WTC11 (cell line): ENCODE measurements around the gene SLC30A3. TPM values are rescaled to one million over a fixed set of nuclear protein-coding genes. Genes with fewer than 3 reads are reported as not detected.

Source experiments
- ATAC-seq: fragments of 200-7000 bp; cut with Tn5 transposase; 2 replicates; pipeline ENCODE4 v1.10.0; 2021; ENCODE audit warnings: mild to moderate bottlenecking, moderate library complexity
- CTCF ChIA-PET: fragments of 300-600 bp; sonication (Branson Sonifier 250); formaldehyde crosslinking; loops from one replicate; lab custom pipeline; 2021; ENCODE audit warnings: antibody characterized with exemption; lab: Charles Lee
- POLR2A ChIA-PET: fragments of 350-600 bp; sonication (Branson Sonifier 250); formaldehyde crosslinking; loops from one replicate; lab custom pipeline; 2021; ENCODE audit warnings: antibody characterized with exemption; lab: Charles Lee
- DNase-seq: peaks from one replicate; pipeline ENCODE4 v3.0.0; 2021; ENCODE audit warnings: low spot score
- H3K27ac Mint-ChIP-seq: 2 replicates; pipeline ENCODE4 v1.8.0; 2021; ENCODE audit warnings: mixed read lengths
- H3K27me3 Mint-ChIP-seq: 2 replicates; pipeline ENCODE4 v1.8.0; 2021; ENCODE audit warnings: low read depth, mild to moderate bottlenecking, moderate library complexity, mixed read lengths
- H3K36me3 Mint-ChIP-seq: 2 replicates; pipeline ENCODE4 v1.8.0; 2021; ENCODE audit warnings: mixed read lengths
- H3K4me1 Mint-ChIP-seq: 2 replicates; pipeline ENCODE4 v1.8.0; 2022; ENCODE audit warnings: mixed read lengths
- H3K4me3 Mint-ChIP-seq: 2 replicates; pipeline ENCODE4 v1.8.0; 2021; ENCODE audit warnings: mild to moderate bottlenecking, moderate library complexity, mixed read lengths
- H3K9me3 Mint-ChIP-seq: 2 replicates; pipeline ENCODE4 v1.8.0; 2021; ENCODE audit warnings: mixed read lengths
- ELF4 ChIP-seq: sonication (generic); formaldehyde crosslinking; IDR thresholded peaks from 2 replicates; pipeline ENCODE4 v1.8.1; 2022; ENCODE audit warnings: low read depth, mild to moderate bottlenecking, moderate library complexity, missing genetic modification reagents
- EMX1 ChIP-seq: fragments of 250-450 bp; sonication (Bioruptor Pico); IDR thresholded peaks from 2 replicates; pipeline ENCODE4 v1.8.0; 2021; ENCODE audit warnings: mild to moderate bottlenecking
- ESRRA ChIP-seq: sonication (generic); formaldehyde crosslinking; IDR thresholded peaks from 2 replicates; pipeline ENCODE4 v1.8.1; 2022; ENCODE audit warnings: mild to moderate bottlenecking, missing genetic modification reagents, borderline replicate concordance
- ETV6 ChIP-seq: sonication (generic); formaldehyde crosslinking; IDR thresholded peaks from 2 replicates; pipeline ENCODE4 v1.8.1; 2022; ENCODE audit warnings: mild to moderate bottlenecking, missing genetic modification reagents
- FOXK1 ChIP-seq: sonication (generic); formaldehyde crosslinking; IDR thresholded peaks from 2 replicates; pipeline ENCODE4 v1.8.0; 2022; ENCODE audit warnings: mild to moderate bottlenecking, moderate library complexity, missing genetic modification reagents
- GABPB1 ChIP-seq: sonication (generic); formaldehyde crosslinking; IDR thresholded peaks from 2 replicates; pipeline ENCODE4 v1.8.1; 2023; ENCODE audit warnings: mild to moderate bottlenecking, missing genetic modification reagents
- GRHL2 ChIP-seq: fragments of 250-450 bp; sonication (Bioruptor Pico); IDR thresholded peaks from 2 replicates; pipeline ENCODE4 v1.8.0; 2022; ENCODE audit warnings: mild to moderate bottlenecking, moderate library complexity; ENCODE audit not compliant: insufficient replicate concordance, severe bottlenecking
- GTF2I ChIP-seq: fragments of 250-450 bp; sonication (Bioruptor Pico); conservative IDR thresholded peaks from 2 replicates; pipeline ENCODE4 v1.4.0; 2021; ENCODE audit warnings: mild to moderate bottlenecking
- HMGA2 ChIP-seq: fragments of 250-450 bp; sonication (Bioruptor Pico); IDR thresholded peaks from 2 replicates; pipeline ENCODE4 v1.4.0; 2021; ENCODE audit warnings: mild to moderate bottlenecking, moderate library complexity
- IRF2 ChIP-seq: sonication (generic); formaldehyde crosslinking; IDR thresholded peaks from 2 replicates; pipeline ENCODE4 v1.8.0; 2022; ENCODE audit warnings: low read depth, missing genetic modification reagents, borderline replicate concordance
- KAT7 ChIP-seq: sonication (generic); formaldehyde crosslinking; IDR thresholded peaks from 2 replicates; pipeline ENCODE4 v1.8.1; 2023; ENCODE audit warnings: missing genetic modification reagents, mild to moderate bottlenecking, borderline replicate concordance
- NFATC4 ChIP-seq: fragments of 250-450 bp; sonication (Bioruptor Pico); IDR thresholded peaks from 2 replicates; pipeline ENCODE4 v1.9.0; 2021; ENCODE audit warnings: mild to moderate bottlenecking
- NFYB ChIP-seq: sonication (generic); formaldehyde crosslinking; conservative IDR thresholded peaks from 2 replicates; pipeline ENCODE4 v1.8.0; 2022; ENCODE audit warnings: low read depth, missing genetic modification reagents
- NR3C1 ChIP-seq: sonication (generic); formaldehyde crosslinking; conservative IDR thresholded peaks from 2 replicates; pipeline ENCODE4 v1.8.1; 2023; ENCODE audit warnings: low read depth, mild to moderate bottlenecking, missing genetic modification reagents
- SP1 ChIP-seq: sonication (generic); formaldehyde crosslinking; conservative IDR thresholded peaks from 2 replicates; pipeline ENCODE4 v1.8.1; 2022; ENCODE audit warnings: missing genetic modification reagents
- TCF7 ChIP-seq: sonication (generic); formaldehyde crosslinking; IDR thresholded peaks from 2 replicates; pipeline ENCODE4 v1.8.0; 2022; ENCODE audit warnings: mild to moderate bottlenecking, low read depth, missing genetic modification reagents, moderate library complexity
- ZBTB21 ChIP-seq: sonication (generic); formaldehyde crosslinking; IDR thresholded peaks from 2 replicates; pipeline ENCODE4 v1.8.1; 2023; ENCODE audit warnings: mild to moderate bottlenecking, missing genetic modification reagents, borderline replicate concordance
- ZNF121 ChIP-seq: sonication (generic); formaldehyde crosslinking; IDR thresholded peaks from 2 replicates; pipeline ENCODE4 v1.8.0; 2023; ENCODE audit warnings: missing genetic modification reagents
- ZNF396 ChIP-seq: fragments of 250-450 bp; sonication (Bioruptor Pico); IDR thresholded peaks from 2 replicates; pipeline ENCODE4 v1.8.0; 2021; ENCODE audit warnings: mild to moderate bottlenecking, moderate library complexity, borderline replicate concordance
- ZNF423 ChIP-seq: fragments of 250-450 bp; sonication (Bioruptor Pico); IDR thresholded peaks from 2 replicates; pipeline ENCODE4 v2.1.2; 2022; ENCODE audit warnings: mild to moderate bottlenecking, moderate library complexity
- total RNA-seq: library from RNA; stranded (reverse); gene quantifications from 3 replicates; pipeline ENCODE4 v1.2.3, GENCODE V29; 2021
- TF ChIP-seq, protein P1 (sequence below): sonication (generic); formaldehyde crosslinking; conservative IDR thresholded peaks from 2 replicates; pipeline ENCODE4 v1.8.1; 2022; ENCODE audit warnings: mild to moderate bottlenecking, missing genetic modification reagents
- TF ChIP-seq, protein P2 (sequence below): sonication (generic); formaldehyde crosslinking; IDR thresholded peaks from 2 replicates; pipeline ENCODE4 v1.8.0; 2023; ENCODE audit warnings: missing genetic modification reagents, mild to moderate bottlenecking, borderline replicate concordance
- TF ChIP-seq, protein P3 (sequence below): sonication (generic); formaldehyde crosslinking; IDR thresholded peaks from 2 replicates; pipeline ENCODE4 v1.8.0; 2022; ENCODE audit warnings: missing genetic modification reagents
- TF ChIP-seq, protein P4 (sequence below): sonication (generic); formaldehyde crosslinking; IDR thresholded peaks from 2 replicates; pipeline ENCODE4 v1.8.1; 2023; ENCODE audit warnings: mild to moderate bottlenecking, moderate library complexity, missing genetic modification reagents
- TF ChIP-seq, protein P5 (sequence below): fragments of 250-450 bp; sonication (Bioruptor Pico); IDR thresholded peaks from 2 replicates; pipeline ENCODE4 v1.9.0; 2021; ENCODE audit warnings: mild to moderate bottlenecking
- TF ChIP-seq, protein P6 (sequence below): sonication (generic); formaldehyde crosslinking; IDR thresholded peaks from 2 replicates; pipeline ENCODE4 v1.8.0; 2023; ENCODE audit warnings: missing genetic modification reagents

The SLC30A3 gene
- total RNA-seq, 1 experiment from 2014 or later = 8.9 TPM

DNA sequence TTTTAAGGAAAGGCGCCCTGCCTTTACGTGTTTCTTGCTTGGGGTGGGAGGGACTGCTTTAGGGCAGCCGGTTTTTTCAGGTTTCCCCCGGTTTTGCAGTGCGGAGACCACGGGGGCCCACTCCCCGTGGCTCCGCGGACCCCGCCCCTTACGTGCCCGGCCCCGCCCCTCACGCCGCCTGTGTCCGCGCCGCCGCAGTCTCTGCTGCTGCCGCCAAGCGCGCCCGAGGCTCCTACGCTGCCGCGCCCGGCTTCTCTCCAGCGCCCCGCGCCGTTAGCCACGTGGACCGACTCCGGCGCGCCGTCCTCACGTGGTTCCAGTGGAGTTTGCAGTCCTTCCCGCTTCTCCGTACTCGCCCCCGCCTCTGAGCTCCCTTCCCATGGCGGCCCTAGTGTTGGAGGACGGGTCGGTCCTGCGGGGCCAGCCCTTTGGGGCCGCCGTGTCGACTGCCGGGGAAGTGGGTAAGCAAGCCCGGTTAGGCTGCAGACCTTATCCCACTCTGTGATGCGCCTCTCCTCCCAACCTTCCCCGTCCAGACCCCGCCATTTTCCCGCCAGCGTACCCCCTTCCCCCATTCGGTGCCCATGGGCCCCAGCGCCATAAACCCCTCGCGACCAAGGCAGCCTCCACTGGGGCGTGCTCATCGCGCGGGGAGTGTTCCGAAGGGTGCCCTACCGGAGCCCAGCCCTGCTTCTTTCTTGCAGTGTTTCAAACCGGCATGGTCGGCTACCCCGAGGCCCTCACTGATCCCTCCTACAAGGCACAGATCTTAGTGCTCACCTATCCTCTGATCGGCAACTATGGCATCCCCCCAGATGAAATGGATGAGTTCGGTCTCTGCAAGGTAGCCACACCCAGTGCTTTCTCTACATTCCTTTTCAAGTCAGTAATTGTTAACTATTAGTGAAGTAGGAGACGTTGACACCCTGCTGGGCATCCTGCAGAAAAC is 45.4 kb downstream of the SLC30A3 start, which contains the start of gene CAD:
Gene CAD, plus strand, starts transcription at position 197 of the 949 bp plus-strand sequence. Its CDS starts 183 bp downstream, at position 380.
- Mint-ChIP-seq H3K4me1 (peaks cover 30% of the 10 kb centered on the region), H3K27me3 (no peaks in the 10 kb centered on the region), H3K4me3 (peak within 1 kb of the TSS; percentile 90), H3K9me3 (no peaks in the 10 kb centered on the region), H3K36me3 (peaks cover 43% of the 10 kb centered on the region), H3K27ac (peak within 1 kb of the TSS; percentile 98)
- ChIA-PET POLR2A (interaction anchor here (0.8 to 1.5 kb wide), 4 partner anchors 9 to 139 kb away, joined by 3 to 5 read pairs (median 3); partner anchors contain the start of genes GTF3C2 and PREB), CTCF (interaction anchor here (1.5 kb wide), 2 partner anchors 48 to 84 kb away, joined by 3 to 5 read pairs; no protein-coding TSS in a partner anchor)
- DNase-seq (peak; percentile 90), ATAC-seq (peak; percentile 80)
- no peak for TF ChIP-seq IRF2 (CRISPR knock-in tag)
- peak; percentile 80 for TF ChIP-seq ZBTB21 (CRISPR knock-in tag)
- TF ChIP-seq GABPB1 (CRISPR knock-in tag) = no peak
- TF ChIP-seq FOXK1 (CRISPR knock-in tag) = peak; percentile 80; the same call in 1 of the 2 replicates
- peak; percentile 93 for TF ChIP-seq ESRRA (CRISPR knock-in tag)
- peak; percentile 86 for TF ChIP-seq SP1 (CRISPR knock-in tag)
- TF ChIP-seq, protein P1, sequence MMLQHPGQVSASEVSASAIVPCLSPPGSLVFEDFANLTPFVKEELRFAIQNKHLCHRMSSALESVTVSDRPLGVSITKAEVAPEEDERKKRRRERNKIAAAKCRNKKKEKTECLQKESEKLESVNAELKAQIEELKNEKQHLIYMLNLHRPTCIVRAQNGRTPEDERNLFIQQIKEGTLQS (CRISPR knock-in tag) = no peak
- 0 out of 2 replicates have a peak, but pooled peaks have one; percentile 54 for TF ChIP-seq TCF7 (CRISPR knock-in tag)
- 0 out of 2 replicates have a peak, but pooled peaks have one; percentile 26 for TF ChIP-seq ELF4 (CRISPR knock-in tag)
- TF ChIP-seq ZNF121 (CRISPR knock-in tag) = peak; percentile 16; the same call in 1 of the 2 replicates
- TF ChIP-seq, protein P2, sequence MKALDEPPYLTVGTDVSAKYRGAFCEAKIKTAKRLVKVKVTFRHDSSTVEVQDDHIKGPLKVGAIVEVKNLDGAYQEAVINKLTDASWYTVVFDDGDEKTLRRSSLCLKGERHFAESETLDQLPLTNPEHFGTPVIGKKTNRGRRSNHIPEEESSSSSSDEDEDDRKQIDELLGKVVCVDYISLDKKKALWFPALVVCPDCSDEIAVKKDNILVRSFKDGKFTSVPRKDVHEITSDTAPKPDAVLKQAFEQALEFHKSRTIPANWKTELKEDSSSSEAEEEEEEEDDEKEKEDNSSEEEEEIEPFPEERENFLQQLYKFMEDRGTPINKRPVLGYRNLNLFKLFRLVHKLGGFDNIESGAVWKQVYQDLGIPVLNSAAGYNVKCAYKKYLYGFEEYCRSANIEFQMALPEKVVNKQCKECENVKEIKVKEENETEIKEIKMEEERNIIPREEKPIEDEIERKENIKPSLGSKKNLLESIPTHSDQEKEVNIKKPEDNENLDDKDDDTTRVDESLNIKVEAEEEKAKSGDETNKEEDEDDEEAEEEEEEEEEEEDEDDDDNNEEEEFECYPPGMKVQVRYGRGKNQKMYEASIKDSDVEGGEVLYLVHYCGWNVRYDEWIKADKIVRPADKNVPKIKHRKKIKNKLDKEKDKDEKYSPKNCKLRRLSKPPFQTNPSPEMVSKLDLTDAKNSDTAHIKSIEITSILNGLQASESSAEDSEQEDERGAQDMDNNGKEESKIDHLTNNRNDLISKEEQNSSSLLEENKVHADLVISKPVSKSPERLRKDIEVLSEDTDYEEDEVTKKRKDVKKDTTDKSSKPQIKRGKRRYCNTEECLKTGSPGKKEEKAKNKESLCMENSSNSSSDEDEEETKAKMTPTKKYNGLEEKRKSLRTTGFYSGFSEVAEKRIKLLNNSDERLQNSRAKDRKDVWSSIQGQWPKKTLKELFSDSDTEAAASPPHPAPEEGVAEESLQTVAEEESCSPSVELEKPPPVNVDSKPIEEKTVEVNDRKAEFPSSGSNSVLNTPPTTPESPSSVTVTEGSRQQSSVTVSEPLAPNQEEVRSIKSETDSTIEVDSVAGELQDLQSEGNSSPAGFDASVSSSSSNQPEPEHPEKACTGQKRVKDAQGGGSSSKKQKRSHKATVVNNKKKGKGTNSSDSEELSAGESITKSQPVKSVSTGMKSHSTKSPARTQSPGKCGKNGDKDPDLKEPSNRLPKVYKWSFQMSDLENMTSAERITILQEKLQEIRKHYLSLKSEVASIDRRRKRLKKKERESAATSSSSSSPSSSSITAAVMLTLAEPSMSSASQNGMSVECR = peak; percentile 96
- TF ChIP-seq, protein P3, sequence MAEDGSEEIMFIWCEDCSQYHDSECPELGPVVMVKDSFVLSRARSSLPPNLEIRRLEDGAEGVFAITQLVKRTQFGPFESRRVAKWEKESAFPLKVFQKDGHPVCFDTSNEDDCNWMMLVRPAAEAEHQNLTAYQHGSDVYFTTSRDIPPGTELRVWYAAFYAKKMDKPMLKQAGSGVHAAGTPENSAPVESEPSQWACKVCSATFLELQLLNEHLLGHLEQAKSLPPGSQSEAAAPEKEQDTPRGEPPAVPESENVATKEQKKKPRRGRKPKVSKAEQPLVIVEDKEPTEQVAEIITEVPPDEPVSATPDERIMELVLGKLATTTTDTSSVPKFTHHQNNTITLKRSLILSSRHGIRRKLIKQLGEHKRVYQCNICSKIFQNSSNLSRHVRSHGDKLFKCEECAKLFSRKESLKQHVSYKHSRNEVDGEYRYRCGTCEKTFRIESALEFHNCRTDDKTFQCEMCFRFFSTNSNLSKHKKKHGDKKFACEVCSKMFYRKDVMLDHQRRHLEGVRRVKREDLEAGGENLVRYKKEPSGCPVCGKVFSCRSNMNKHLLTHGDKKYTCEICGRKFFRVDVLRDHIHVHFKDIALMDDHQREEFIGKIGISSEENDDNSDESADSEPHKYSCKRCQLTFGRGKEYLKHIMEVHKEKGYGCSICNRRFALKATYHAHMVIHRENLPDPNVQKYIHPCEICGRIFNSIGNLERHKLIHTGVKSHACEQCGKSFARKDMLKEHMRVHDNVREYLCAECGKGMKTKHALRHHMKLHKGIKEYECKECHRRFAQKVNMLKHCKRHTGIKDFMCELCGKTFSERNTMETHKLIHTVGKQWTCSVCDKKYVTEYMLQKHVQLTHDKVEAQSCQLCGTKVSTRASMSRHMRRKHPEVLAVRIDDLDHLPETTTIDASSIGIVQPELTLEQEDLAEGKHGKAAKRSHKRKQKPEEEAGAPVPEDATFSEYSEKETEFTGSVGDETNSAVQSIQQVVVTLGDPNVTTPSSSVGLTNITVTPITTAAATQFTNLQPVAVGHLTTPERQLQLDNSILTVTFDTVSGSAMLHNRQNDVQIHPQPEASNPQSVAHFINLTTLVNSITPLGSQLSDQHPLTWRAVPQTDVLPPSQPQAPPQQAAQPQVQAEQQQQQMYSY (CRISPR knock-in tag) = 0 out of 2 replicates have a peak, but pooled peaks have one; percentile 28
- no peak for TF ChIP-seq HMGA2 (CRISPR knock-in tag)
- peak; percentile 93 for TF ChIP-seq KAT7 (CRISPR knock-in tag)
- TF ChIP-seq NFYB (CRISPR knock-in tag) = no peak
- TF ChIP-seq NR3C1 (CRISPR knock-in tag) = no peak
- no peak for TF ChIP-seq GTF2I (CRISPR knock-in tag)
- no peak for TF ChIP-seq ZNF396 (CRISPR knock-in tag)
- TF ChIP-seq, protein P4, sequence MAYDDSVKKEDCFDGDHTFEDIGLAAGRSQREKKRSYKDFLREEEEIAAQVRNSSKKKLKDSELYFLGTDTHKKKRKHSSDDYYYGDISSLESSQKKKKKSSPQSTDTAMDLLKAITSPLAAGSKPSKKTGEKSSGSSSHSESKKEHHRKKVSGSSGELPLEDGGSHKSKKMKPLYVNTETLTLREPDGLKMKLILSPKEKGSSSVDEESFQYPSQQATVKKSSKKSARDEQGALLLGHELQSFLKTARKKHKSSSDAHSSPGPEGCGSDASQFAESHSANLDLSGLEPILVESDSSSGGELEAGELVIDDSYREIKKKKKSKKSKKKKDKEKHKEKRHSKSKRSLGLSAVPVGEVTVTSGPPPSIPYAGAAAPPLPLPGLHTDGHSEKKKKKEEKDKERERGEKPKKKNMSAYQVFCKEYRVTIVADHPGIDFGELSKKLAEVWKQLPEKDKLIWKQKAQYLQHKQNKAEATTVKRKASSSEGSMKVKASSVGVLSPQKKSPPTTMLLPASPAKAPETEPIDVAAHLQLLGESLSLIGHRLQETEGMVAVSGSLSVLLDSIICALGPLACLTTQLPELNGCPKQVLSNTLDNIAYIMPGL = peak; percentile 97
- peak; percentile 57; the same call in 1 of the 2 replicates for TF ChIP-seq ETV6
- TF ChIP-seq ZNF423 = no peak
- no peak; the same call in 1 of the 2 replicates for TF ChIP-seq NFATC4
- TF ChIP-seq, protein P5, sequence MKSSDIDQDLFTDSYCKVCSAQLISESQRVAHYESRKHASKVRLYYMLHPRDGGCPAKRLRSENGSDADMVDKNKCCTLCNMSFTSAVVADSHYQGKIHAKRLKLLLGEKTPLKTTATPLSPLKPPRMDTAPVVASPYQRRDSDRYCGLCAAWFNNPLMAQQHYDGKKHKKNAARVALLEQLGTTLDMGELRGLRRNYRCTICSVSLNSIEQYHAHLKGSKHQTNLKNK = no peak
- TF ChIP-seq EMX1 (CRISPR knock-in tag) = no peak; the same call in 1 of the 2 replicates
- TF ChIP-seq, protein P6, sequence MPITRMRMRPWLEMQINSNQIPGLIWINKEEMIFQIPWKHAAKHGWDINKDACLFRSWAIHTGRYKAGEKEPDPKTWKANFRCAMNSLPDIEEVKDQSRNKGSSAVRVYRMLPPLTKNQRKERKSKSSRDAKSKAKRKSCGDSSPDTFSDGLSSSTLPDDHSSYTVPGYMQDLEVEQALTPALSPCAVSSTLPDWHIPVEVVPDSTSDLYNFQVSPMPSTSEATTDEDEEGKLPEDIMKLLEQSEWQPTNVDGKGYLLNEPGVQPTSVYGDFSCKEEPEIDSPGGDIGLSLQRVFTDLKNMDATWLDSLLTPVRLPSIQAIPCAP = peak; percentile 38; the same call in 1 of the 2 replicates
- no peak for TF ChIP-seq GRHL2 (CRISPR knock-in tag)
